Neural progenitor cell (in vitro differentiated cells): Measurements from ENCODE around the gene TUB.

ENCODE experiments used
- CTCF ChIP-seq: fragments of 200-600 bp; sonication (generic); IDR thresholded peaks from 2 replicates; pipeline ENCODE4 v1.5.1; 2017; ENCODE audit warnings: antibody characterized with exemption, mild to moderate bottlenecking
- EZH2 ChIP-seq: fragments of 200-600 bp; sonication (generic); IDR thresholded peaks from 2 replicates; pipeline ENCODE4 v1.6.1; 2017; ENCODE audit warnings: antibody characterized with exemption, mild to moderate bottlenecking, moderate library complexity

- TF ChIP-seq CTCF, result no peak
- TF ChIP-seq EZH2, result no peak
These were observed 24.1 kb downstream of the TUB start for GRCh38 chr11:8105133-8105532.
